Gastrocnemius medialis (tissue), 4 donors: ENCODE data around the gene SUN1. TPM values are rescaled to one million over a fixed set of nuclear protein-coding genes. Genes with fewer than 3 reads are reported as not detected.

ENCODE experiments used
- ATAC-seq, 2 donors: fragments of 150-250 bp; one replicate each; pipeline ENCODE4 v1.9.1; 2016
- DNase-seq, 2 donors: peaks; one replicate each; pipeline ENCODE4 v3.0.0-alpha.2; 2019
- H3K27ac ChIP-seq, 4 donors: fragments of 200-600 bp; sonication (generic); 1 replicate in 1 of 4; 2 replicates in 3 of 4; pipeline ENCODE4 v1.5.1; 2016 to 2018; ENCODE audit warnings: mild to moderate bottlenecking in 2 of 4, moderate library complexity in 1 of 4
- H3K27me3 ChIP-seq, 3 donors: fragments of 200-600 bp; sonication (generic) in 2 of 3; 1 replicate in 1 of 3; 2 replicates in 2 of 3; pipeline versions ENCODE4 v1.5.1 to v1.6.0; 2016 to 2019; ENCODE audit warnings: mild to moderate bottlenecking in 1 of 3, moderate library complexity in 1 of 3
- H3K36me3 ChIP-seq, 2 donors: fragments of 200-600 bp; sonication (generic) in 1 of 2; one replicate each; pipeline ENCODE4 v1.5.1; 2017 to 2018
- H3K4me1 ChIP-seq, 2 donors: fragments of 200-600 bp; sonication (generic) in 1 of 2; one replicate each; pipeline ENCODE4 v1.5.1; 2016 to 2017; ENCODE audit warnings: mild to moderate bottlenecking in 2 of 2
- H3K4me3 ChIP-seq, 4 donors: fragments of 200-600 bp; sonication (generic) in 3 of 4; 1 replicate in 1 of 4; 2 replicates in 3 of 4; pipeline ENCODE4 v1.5.1; 2016 to 2019; ENCODE audit warnings: mild to moderate bottlenecking in 2 of 4
- H3K9me3 ChIP-seq, 3 donors: fragments of 200-600 bp; sonication (generic) in 2 of 3; 1 replicate in 1 of 3; 2 replicates in 2 of 3; pipeline ENCODE4 v1.5.1; 2016 to 2019
- POLR2A ChIP-seq, 2 donors: fragments of 450-650 bp; IDR thresholded peaks; one replicate each; pipeline ENCODE4 v1.6.1; 2017; ENCODE audit warnings: antibody characterized with exemption in 2 of 2, mild to moderate bottlenecking in 2 of 2, moderate library complexity in 2 of 2
- in situ Hi-C, 4 donors: fragments of 200-750 bp; cut with MboI; loops; one replicate each; pipeline versions ENCODE4 v1.15.0 to v1.8.0; 2017; ENCODE audit warnings: low sequenced_read_pairs in 4 of 4
- intact Hi-C: fragments of 100-400 bp; cut with DNase I; formaldehyde crosslinking; loops from one replicate; pipeline ENCODE4 v1.15.1; 2023; ENCODE audit warnings: low total_unique reads
- total RNA-seq, 4 donors: library from RNA; depleted of rRNA; stranded (reverse); fragments of >200 nt; gene quantifications; one replicate each; pipeline versions ENCODE4 v1.1.0 to v1.2.3, GENCODE V29; 2016
- TF ChIP-seq, protein P1 (sequence below), 5 experiments: fragments of 450-650 bp in 3 of 5; fragments of 200-600 bp in 2 of 5; sonication (generic) in 2 of 5; IDR thresholded peaks in 4 of 5; conservative IDR thresholded peaks in 1 of 5; 1 replicate in 4 of 5; 2 replicates in 1 of 5; pipeline ENCODE4 v1.5.1; 2016 to 2019; ENCODE audit warnings: antibody characterized with exemption in 5 of 5, mild to moderate bottlenecking in 3 of 5, moderate library complexity in 3 of 5

Gene SUN1
- total RNA-seq, 4 donors from 2014 or later = 112 to 154 (median 132) TPM

GRCh38 chr7:887488-887820 is 55.2 kb downstream of the SUN1 start:
- Histone ChIP-seq H3K4me3 (no peak overlapping the region), H3K36me3 (peaks cover 0 to 42% of the 10 kb centered on the region in 2 donors), H3K9me3 (no peaks in the 10 kb centered on the region), H3K4me1 (peaks cover 42 to 46% of the 10 kb centered on the region in 2 donors), H3K27ac (peak overlapping the region in 1 of 4 donors; percentile 69), H3K27me3 (no peaks in the 10 kb centered on the region)
- DNase-seq (no peak), ATAC-seq (no peak)
- intact Hi-C loops = no loop called here
- in situ Hi-C loops = no loop called here
- no peak for TF ChIP-seq POLR2A (IDR thresholded peaks at IDR 0.05)
- TF ChIP-seq, protein P1, sequence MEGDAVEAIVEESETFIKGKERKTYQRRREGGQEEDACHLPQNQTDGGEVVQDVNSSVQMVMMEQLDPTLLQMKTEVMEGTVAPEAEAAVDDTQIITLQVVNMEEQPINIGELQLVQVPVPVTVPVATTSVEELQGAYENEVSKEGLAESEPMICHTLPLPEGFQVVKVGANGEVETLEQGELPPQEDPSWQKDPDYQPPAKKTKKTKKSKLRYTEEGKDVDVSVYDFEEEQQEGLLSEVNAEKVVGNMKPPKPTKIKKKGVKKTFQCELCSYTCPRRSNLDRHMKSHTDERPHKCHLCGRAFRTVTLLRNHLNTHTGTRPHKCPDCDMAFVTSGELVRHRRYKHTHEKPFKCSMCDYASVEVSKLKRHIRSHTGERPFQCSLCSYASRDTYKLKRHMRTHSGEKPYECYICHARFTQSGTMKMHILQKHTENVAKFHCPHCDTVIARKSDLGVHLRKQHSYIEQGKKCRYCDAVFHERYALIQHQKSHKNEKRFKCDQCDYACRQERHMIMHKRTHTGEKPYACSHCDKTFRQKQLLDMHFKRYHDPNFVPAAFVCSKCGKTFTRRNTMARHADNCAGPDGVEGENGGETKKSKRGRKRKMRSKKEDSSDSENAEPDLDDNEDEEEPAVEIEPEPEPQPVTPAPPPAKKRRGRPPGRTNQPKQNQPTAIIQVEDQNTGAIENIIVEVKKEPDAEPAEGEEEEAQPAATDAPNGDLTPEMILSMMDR (IDR thresholded peaks at IDR 0.05 in 4 of 5, conservative IDR thresholded peaks at IDR 0.05 in 1 of 5) = no peak

DNA sequence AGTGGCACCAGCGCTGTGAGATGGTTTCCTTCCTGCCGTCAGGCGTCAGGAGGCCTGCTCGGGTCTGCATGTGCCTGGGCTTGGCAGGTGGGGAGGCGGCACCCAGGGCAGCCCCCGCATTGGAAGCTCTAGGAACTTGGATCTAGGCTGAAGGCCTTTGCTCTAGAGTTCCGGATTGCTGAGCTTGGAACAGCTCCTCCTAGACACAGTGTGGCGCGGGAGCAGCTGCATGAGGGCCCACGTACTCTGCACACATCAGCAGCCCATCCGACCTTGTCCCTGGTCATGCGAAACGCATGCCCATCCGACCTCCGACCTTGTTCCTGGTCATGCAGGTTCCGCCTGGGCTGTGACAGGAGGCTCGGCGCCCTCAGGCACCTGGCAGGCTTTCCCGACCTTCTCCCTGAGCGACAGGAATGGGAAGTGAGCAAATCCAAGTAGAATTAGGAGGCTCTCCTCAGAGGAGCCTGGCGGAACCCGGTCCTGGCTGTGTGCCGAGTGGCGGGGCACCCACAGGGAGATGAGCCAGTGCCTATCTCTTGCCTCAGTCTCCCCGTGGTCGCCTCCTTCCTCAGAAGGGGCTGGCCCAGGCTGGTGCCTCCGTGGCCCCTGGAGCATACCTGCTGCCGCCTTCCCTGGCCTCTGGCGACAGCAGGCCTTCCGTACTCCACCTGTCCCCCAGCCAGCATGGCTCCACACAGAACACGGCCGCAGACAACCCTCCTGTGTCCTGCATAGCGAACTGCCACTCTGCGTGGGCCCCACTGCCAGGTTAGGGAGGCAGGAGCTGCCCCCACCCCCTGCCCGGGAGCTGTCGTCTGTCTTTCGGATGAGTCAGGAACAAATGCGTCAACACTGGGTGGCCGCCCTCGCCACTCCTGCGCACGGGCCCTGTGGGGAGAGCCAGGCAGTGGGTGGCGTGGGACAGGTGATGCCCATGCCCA is 56.1 kb downstream of the SUN1 start:
- H3K36me3 ChIP-seq = peaks cover 0 to 49% of the 10 kb centered on the region in 2 donors
- intact Hi-C loops = no loop called here
- ATAC-seq = no peak

DNA sequence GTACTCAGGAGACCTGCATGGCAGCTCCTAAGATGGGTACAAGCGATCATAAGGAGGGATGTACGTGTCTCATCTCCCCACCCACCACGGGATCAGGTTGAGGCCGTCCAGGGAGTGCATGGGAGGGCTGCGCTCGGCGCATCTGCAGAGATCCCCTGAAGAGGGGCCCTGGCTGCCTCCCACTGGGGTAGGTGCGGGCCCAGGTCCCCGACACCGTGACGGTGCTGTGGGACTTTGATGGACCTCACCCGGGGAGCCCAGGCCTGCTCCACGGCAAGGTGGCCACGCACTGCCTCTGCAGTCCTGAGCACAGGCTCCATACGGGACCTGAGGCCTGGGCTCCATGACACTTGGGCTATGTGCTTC is 56.7 kb downstream of the SUN1 start:
- ATAC-seq (no peak), DNase-seq (no peak)
- Histone ChIP-seq H3K27ac (no peak overlapping the region), H3K4me3 (no peak overlapping the region), H3K4me1 (peaks cover 27 to 31% of the 10 kb centered on the region in 2 donors), H3K27me3 (no peaks in the 10 kb centered on the region), H3K9me3 (no peaks in the 10 kb centered on the region), H3K36me3 (peaks cover 0 to 55% of the 10 kb centered on the region in 2 donors)
- in situ Hi-C loops = no loop called here
- intact Hi-C loops = no loop called here
- TF ChIP-seq POLR2A (IDR thresholded peaks at IDR 0.05) = no peak

More for the DNA sequence above, 56.1 kb downstream of the SUN1 start:
- Histone ChIP-seq H3K4me3 (no peak overlapping the region), H3K27me3 (no peaks in the 10 kb centered on the region), H3K4me1 (peaks cover 33 to 37% of the 10 kb centered on the region in 2 donors), H3K27ac (no peak overlapping the region), H3K9me3 (no peaks in the 10 kb centered on the region)
- in situ Hi-C loops = no loop called here
- DNase-seq = no peak
- no peak for TF ChIP-seq POLR2A (IDR thresholded peaks at IDR 0.05)
- TF ChIP-seq, protein P1 (IDR thresholded peaks at IDR 0.05 in 4 of 5, conservative IDR thresholded peaks at IDR 0.05 in 1 of 5) = no peak

DNA sequence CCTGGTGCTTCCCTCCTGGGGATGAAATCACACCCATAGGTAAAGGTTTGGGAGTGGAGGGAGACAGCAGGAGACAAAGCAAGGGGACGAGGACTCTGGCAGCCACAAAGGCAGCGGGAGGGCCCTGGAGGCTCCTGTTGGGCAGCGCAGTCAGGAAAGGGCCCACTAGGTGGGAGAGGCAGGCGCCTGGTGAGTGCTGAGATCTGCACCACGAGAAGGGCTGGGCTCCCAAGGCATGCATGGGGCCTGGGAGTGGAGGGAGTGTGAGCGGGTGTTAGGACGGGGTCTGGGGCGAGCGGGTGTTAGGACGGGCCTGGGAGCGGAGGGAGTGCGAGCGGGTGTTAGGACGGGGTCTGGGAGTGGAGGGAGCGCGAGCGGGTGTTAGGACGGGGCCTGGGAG is 57.1 kb downstream of the SUN1 start:
- intact Hi-C loops (no loop called here), in situ Hi-C loops (no loop called here)
- Histone ChIP-seq H3K4me1 (peaks cover 23 to 27% of the 10 kb centered on the region in 2 donors), H3K36me3 (peaks cover 0 to 59% of the 10 kb centered on the region in 2 donors), H3K9me3 (no peaks in the 10 kb centered on the region), H3K27ac (no peak overlapping the region), H3K4me3 (no peak overlapping the region), H3K27me3 (no peaks in the 10 kb centered on the region)
- DNase-seq (no peak), ATAC-seq (no peak)
- TF ChIP-seq POLR2A (IDR thresholded peaks at IDR 0.05) = no peak
- TF ChIP-seq, protein P1 (IDR thresholded peaks at IDR 0.05 in 4 of 5, conservative IDR thresholded peaks at IDR 0.05 in 1 of 5) = no peak

DNA sequence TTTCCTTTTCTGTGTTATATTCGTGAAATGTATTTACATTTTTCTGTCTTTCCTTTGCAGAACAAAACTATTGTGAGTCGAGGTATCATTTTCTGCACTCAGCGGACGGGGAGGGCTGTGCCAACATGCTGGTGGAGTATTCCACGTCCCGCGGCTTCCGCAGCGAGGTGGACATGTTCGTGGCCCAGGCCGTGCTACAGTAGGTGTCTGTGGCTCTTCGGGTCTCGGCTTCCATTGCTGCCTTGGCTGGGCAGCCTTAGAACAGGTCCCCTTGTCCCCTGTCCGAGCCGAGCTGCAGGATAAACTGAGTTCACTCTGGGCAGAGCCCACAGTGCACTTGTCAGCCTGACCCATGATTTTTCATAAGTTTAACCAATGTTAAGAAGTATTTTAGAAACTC is 58.6 kb downstream of the SUN1 start:
- DNase-seq = no peak
- TF ChIP-seq POLR2A (IDR thresholded peaks at IDR 0.05) = no peak
- peaks cover 12 to 15% of the 10 kb centered on the region in 2 donors for H3K4me1 ChIP-seq
- no peaks in the 10 kb centered on the region for H3K9me3 ChIP-seq
- in situ Hi-C loops = no loop called here
- intact Hi-C loops = no loop called here
- H3K4me3 ChIP-seq = no peak overlapping the region
- peaks cover 0 to 73% of the 10 kb centered on the region in 2 donors for H3K36me3 ChIP-seq
- no peak for ATAC-seq
- H3K27ac ChIP-seq = no peak overlapping the region
- H3K27me3 ChIP-seq = no peaks in the 10 kb centered on the region
